Lower leg skin (tissue), 3 donors: ENCODE data around the gene ORC1.

Experiments
- CTCF ChIP-seq, 3 donors: fragments of 450-650 bp; IDR thresholded peaks; one replicate each; pipeline ENCODE4 v1.5.1; 2016; ENCODE audit warnings: antibody characterized with exemption in 3 of 3, mild to moderate bottlenecking in 3 of 3, moderate library complexity in 2 of 3
- POLR2A ChIP-seq, 2 donors: fragments of 450-650 bp; IDR thresholded peaks; one replicate each; pipeline ENCODE4 v1.6.1; 2016 to 2017; ENCODE audit warnings: antibody characterized with exemption in 2 of 2, mild to moderate bottlenecking in 1 of 2, moderate library complexity in 1 of 2

GRCh38 chr1:52400131-52400530 is 4.1 kb downstream of the ORC1 start:
- TF ChIP-seq CTCF (IDR thresholded peaks at IDR 0.05) (no peak), POLR2A (IDR thresholded peaks at IDR 0.05) (no peak)
